ENCODE measurements around the gene HAVCR2. TPM values are rescaled to one million over a fixed set of nuclear protein-coding genes. Genes with fewer than 3 reads are reported as not detected.

The HAVCR2 gene
- 0.21 TPM in 1 of 2 replicates, not detected in the other for total RNA-seq
- long read RNA-seq = 0 reads

DNA sequence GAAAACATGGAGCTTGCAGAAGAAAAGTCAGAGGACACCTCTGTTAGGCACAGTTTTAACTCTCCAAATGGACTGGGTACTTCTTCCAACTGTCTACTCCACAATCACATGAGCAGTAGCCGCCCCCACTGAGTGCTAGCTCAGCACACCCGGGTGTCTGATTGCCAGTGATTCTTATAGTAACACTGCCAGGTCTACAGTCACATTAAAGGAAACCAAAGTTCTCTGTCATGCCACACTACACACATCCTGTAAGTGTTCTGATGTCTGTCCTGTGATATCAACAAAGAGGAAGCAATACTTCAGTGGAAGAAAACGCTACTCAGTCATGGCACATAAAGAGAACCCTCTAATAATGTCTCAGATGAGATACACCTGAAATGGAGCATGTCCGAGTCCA, at the start of gene HAVCR2:
Gene HAVCR2, minus strand, starts transcription at position 69 of the 400 bp plus-strand sequence. Its CDS starts 61 bp downstream, at position 8.
- H3K36me3 Mint-ChIP-seq (ENCODE audit: unreplicated experiment) = no peaks in the 10 kb centered on the region
- no peaks in the 10 kb centered on the region for H3K27me3 Mint-ChIP-seq (ENCODE audit: unreplicated experiment)
- no peaks in the 10 kb centered on the region for H3K4me1 Mint-ChIP-seq (ENCODE audit: unreplicated experiment)
- TF ChIP-seq, protein P1, sequence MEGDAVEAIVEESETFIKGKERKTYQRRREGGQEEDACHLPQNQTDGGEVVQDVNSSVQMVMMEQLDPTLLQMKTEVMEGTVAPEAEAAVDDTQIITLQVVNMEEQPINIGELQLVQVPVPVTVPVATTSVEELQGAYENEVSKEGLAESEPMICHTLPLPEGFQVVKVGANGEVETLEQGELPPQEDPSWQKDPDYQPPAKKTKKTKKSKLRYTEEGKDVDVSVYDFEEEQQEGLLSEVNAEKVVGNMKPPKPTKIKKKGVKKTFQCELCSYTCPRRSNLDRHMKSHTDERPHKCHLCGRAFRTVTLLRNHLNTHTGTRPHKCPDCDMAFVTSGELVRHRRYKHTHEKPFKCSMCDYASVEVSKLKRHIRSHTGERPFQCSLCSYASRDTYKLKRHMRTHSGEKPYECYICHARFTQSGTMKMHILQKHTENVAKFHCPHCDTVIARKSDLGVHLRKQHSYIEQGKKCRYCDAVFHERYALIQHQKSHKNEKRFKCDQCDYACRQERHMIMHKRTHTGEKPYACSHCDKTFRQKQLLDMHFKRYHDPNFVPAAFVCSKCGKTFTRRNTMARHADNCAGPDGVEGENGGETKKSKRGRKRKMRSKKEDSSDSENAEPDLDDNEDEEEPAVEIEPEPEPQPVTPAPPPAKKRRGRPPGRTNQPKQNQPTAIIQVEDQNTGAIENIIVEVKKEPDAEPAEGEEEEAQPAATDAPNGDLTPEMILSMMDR (IDR thresholded peaks at IDR 0.05) = no peak
- H3K27ac Mint-ChIP-seq (ENCODE audit: unreplicated experiment) = no peak within 1 kb of the TSS
- H3K4me3 Mint-ChIP-seq (ENCODE audit: unreplicated experiment) = no peak within 1 kb of the TSS
- no peaks in the 10 kb centered on the region for H3K9me3 Mint-ChIP-seq (ENCODE audit: unreplicated experiment)
- no peak for DNase-seq (ENCODE audit: extremely low spot score, unreplicated experiment)

DNA sequence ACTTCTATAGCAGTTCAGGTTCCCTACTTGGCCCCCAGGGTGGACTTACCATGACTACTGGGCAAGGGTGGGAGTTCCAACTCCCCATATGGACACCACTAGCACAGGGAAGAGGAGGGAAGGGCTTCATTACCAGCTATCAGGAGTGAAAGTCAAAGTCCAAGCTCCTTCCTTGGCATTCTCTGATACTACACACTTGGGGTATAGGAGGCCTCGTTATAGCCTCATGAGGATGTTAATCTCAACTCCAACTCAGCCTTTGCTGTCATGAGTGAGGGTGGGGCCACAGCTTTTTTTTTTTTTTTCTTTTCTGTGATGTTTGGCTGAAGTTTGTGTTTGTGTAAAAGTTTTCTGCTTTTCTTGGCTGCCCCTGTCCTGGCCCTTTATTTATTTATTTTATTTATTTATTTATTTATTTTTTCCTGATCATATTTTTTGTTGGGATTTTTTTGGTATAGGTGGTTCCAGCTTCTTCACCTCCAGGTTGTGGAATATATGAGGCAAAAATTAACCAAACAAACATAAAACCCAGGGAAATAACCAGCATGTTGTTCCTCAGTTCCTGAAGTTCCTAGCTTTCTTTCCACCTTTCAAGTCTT, 48.5 kb upstream of the HAVCR2 start:
- DNase-seq (ENCODE audit: extremely low spot score, unreplicated experiment) = no peak
- Mint-ChIP-seq H3K27me3 (ENCODE audit: unreplicated experiment) (peaks cover 59% of the 10 kb centered on the region), H3K4me1 (ENCODE audit: unreplicated experiment) (no peaks in the 10 kb centered on the region), H3K27ac (ENCODE audit: unreplicated experiment) (no peak overlapping the region), H3K4me3 (ENCODE audit: unreplicated experiment) (no peak overlapping the region), H3K36me3 (ENCODE audit: unreplicated experiment) (no peaks in the 10 kb centered on the region), H3K9me3 (ENCODE audit: unreplicated experiment) (no peaks in the 10 kb centered on the region)
- TF ChIP-seq, protein P1 (IDR thresholded peaks at IDR 0.05) = no peak

DNA sequence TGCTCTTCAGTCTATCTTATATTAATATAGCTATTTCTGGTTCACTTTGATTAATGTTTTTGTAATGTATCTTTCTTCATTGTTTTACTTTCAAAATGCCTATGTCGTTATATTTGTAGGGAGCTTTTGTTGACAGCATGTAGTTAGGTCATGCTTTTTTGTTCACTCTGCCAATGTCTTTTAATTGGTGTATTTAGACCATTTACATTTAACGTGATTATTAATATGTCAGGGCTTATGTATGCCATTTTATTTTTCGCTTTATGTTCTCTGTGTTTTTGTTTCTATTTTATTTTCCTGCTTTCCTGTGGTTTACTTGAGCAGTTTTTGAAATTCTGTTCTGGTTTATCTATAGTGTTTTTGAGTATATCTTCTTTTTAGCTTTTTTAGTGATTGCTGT, 46.5 kb upstream of the HAVCR2 start:
- Mint-ChIP-seq H3K4me3 (ENCODE audit: unreplicated experiment) (no peak overlapping the region), H3K36me3 (ENCODE audit: unreplicated experiment) (no peaks in the 10 kb centered on the region), H3K9me3 (ENCODE audit: unreplicated experiment) (no peaks in the 10 kb centered on the region), H3K27ac (ENCODE audit: unreplicated experiment) (no peak overlapping the region), H3K4me1 (ENCODE audit: unreplicated experiment) (no peaks in the 10 kb centered on the region), H3K27me3 (ENCODE audit: unreplicated experiment) (peaks cover 58% of the 10 kb centered on the region)
- no peak for DNase-seq (ENCODE audit: extremely low spot score, unreplicated experiment)
- TF ChIP-seq, protein P1 (IDR thresholded peaks at IDR 0.05) = no peak

DNA sequence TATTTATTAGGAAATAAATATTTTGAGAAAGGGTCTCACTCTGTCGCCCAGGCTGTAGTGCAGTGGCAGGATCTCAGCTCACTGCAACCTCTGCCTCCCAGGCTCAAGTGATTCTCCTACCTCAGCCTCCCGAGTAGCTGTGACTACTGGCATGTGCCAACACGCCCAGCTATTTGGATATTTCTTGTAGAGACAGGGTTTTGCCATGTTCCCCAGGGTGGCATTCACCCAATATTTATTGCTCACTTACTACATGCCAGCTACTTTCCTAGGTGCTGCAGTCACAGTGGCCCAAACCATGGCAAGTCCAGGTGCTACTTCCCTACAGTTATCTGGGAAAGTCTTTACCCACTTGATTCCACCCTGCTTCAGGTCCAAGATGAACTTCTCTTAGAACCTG, 42.2 kb upstream of the HAVCR2 start:
- H3K27me3 Mint-ChIP-seq (ENCODE audit: unreplicated experiment) = peaks cover 49% of the 10 kb centered on the region
- DNase-seq (ENCODE audit: extremely low spot score, unreplicated experiment) = peak; percentile 40
- no peaks in the 10 kb centered on the region for H3K4me1 Mint-ChIP-seq (ENCODE audit: unreplicated experiment)
- no peak overlapping the region for H3K27ac Mint-ChIP-seq (ENCODE audit: unreplicated experiment)
- no peaks in the 10 kb centered on the region for H3K9me3 Mint-ChIP-seq (ENCODE audit: unreplicated experiment)
- H3K4me3 Mint-ChIP-seq (ENCODE audit: unreplicated experiment) = no peak overlapping the region
- H3K36me3 Mint-ChIP-seq (ENCODE audit: unreplicated experiment) = no peaks in the 10 kb centered on the region
- TF ChIP-seq, protein P1 (IDR thresholded peaks at IDR 0.05) = no peak

DNA sequence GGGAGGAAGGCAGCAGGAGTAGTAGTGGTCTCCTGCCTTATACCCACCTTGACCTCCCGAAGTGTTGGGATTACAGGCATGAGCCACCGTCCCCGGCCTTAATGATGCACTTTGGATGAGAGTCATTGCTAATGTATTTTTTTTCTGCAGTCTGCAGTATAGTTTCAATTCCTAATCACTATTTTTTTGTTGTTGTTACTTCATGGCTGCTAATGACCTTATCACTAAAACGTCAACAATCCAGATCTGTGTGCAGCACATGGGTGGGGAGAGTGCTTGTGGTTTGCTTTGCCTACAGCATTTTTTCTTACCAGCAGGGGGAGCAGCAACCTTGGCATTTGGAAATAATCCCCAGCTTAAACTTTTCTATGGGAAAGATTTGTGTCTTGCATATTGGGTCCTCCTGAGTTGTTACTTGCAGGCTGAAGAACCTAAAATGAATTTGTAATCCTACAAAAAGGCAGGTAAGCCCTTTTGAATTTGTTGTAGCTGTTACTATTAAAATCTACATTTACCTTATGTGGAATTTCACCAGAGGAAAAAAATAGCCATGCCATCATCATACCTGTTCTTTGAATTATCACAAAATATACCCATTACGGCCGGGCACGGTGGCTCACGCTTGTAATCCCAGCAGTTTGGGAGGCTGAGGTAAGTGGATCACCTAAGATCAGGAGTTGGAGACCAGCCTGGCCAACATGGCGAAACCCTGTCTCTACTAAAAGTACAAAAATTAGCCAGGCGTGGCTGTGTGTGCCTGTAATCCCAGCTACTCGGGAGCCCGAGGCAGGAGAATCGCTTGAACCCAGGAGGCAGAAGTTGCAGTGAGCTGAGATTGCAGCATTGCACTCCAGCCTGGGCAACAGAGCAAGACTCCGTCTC, 40.1 kb upstream of the HAVCR2 start:
- TF ChIP-seq, protein P1 (IDR thresholded peaks at IDR 0.05) = peak; percentile 90
- Mint-ChIP-seq H3K27me3 (ENCODE audit: unreplicated experiment) (peaks cover 41% of the 10 kb centered on the region), H3K4me3 (ENCODE audit: unreplicated experiment) (no peak overlapping the region), H3K27ac (ENCODE audit: unreplicated experiment) (no peak overlapping the region), H3K9me3 (ENCODE audit: unreplicated experiment) (no peaks in the 10 kb centered on the region), H3K4me1 (ENCODE audit: unreplicated experiment) (peaks cover 2% of the 10 kb centered on the region), H3K36me3 (ENCODE audit: unreplicated experiment) (no peaks in the 10 kb centered on the region)
- DNase-seq (ENCODE audit: extremely low spot score, unreplicated experiment) = peak; percentile 84

All from osteocyte (in vitro differentiated cells).